Activated CD4-positive, alpha-beta T cell treated with anti-CD3 and anti-CD28 coated beads for 36 hours (primary cell): Measurements from ENCODE around the gene MFAP3L. TPM values are rescaled to one million over a fixed set of nuclear protein-coding genes. Genes with fewer than 3 reads are reported as not detected.

Source experiments
- ATAC-seq: fragments of 200-7000 bp; cut with Tn5 transposase; one replicate; pipeline ENCODE4 v1.10.0; 2021; ENCODE audit warnings: mild to moderate bottlenecking, moderate library complexity
- CTCF ChIA-PET: fragments of 350-600 bp; sonication (Branson Sonifier 250); formaldehyde crosslinking; loops from one replicate; lab custom pipeline; 2021; ENCODE audit warnings: antibody characterized with exemption; lab: Charles Lee
- POLR2A ChIA-PET: fragments of 350-600 bp; sonication (Branson Sonifier 250); formaldehyde crosslinking; loops from one replicate; lab custom pipeline; 2021; ENCODE audit warnings: antibody characterized with exemption, inconsistent platforms; lab: Charles Lee
- DNase-seq: peaks from one replicate; pipeline ENCODE4 v3.0.0-alpha.2; 2020
- H3K27ac Mint-ChIP-seq: one replicate; pipeline ENCODE4 v1.8.0; 2021; ENCODE audit warnings: mixed read lengths
- H3K27me3 Mint-ChIP-seq: one replicate; pipeline ENCODE4 v1.8.0; 2021; ENCODE audit warnings: mixed read lengths
- H3K36me3 Mint-ChIP-seq: one replicate; pipeline ENCODE4 v1.8.0; 2021; ENCODE audit warnings: low read depth, mixed read lengths
- H3K4me1 Mint-ChIP-seq: one replicate; pipeline ENCODE4 v1.8.0; 2021; ENCODE audit warnings: mixed read lengths
- H3K4me3 Mint-ChIP-seq: one replicate; pipeline ENCODE4 v1.8.0; 2021; ENCODE audit warnings: mild to moderate bottlenecking, moderate library complexity, mixed read lengths
- H3K9me3 Mint-ChIP-seq: one replicate; pipeline ENCODE4 v1.8.0; 2021; ENCODE audit warnings: low read depth, mixed read lengths
- intact Hi-C, 2 experiments: fragments of 100-400 bp; cut with DNase I in 1 of 2; cut with micrococcal nuclease in 1 of 2; formaldehyde crosslinking; loops; one replicate each; pipeline versions ENCODE4 v1.14.2 to v1.15.1; 2022 to 2024; cut with DNase I, micrococcal nuclease
- total RNA-seq, 2 experiments: library from RNA; stranded (reverse); gene quantifications; one replicate each; pipeline ENCODE4 v1.2.3, GENCODE V29; 2021

The MFAP3L gene
- total RNA-seq, 2 experiments from 2014 or later: 0.53 to 0.85 TPM

- DNase-seq (no peak), ATAC-seq (no peak)
- POLR2A ChIA-PET: interaction anchor here (0.5 kb wide), 1 partner anchor 360 kb away, joined by 3 read pairs; no protein-coding TSS in a partner anchor
- no peaks in the 10 kb centered on the region for H3K9me3 Mint-ChIP-seq
- H3K27me3 Mint-ChIP-seq: no peaks in the 10 kb centered on the region
- no peaks in the 10 kb centered on the region for H3K36me3 Mint-ChIP-seq
- no peak overlapping the region for H3K4me3 Mint-ChIP-seq
- intact Hi-C loops: no loop called here
- H3K27ac Mint-ChIP-seq: no peak overlapping the region
- CTCF ChIA-PET: interaction anchor here (1.0 kb wide), 1 partner anchor 10 kb away, joined by 3 read pairs; no protein-coding TSS in a partner anchor
- no peaks in the 10 kb centered on the region for H3K4me1 Mint-ChIP-seq
Observed at GRCh38 chr4:170017252-170017651, 8.9 kb downstream of the MFAP3L start.

DNA sequence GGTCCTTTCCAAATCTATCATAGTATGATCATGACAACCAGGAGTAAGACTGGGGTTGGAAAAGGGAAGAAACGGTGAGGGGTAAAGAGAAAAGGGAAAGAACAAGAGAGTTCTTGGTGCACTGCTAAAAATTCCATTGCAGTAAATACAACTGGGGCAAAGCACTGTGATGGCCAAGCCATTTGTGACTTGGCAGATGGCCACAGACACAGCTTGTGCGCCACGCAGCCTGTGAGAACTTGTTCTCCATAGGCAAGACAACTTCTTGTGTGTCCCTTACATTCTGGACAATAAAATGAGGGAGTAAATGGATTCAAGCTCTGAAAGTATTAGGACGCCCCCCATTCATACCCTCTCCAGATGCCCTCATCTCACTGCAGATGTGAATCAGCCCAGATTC, 10.9 kb downstream of the MFAP3L start:
- no peak for ATAC-seq
- H3K27me3 Mint-ChIP-seq: peaks cover 3% of the 10 kb centered on the region
- ChIA-PET CTCF (interaction anchor here (0.8 kb wide), 1 partner anchor 19 kb away, joined by 3 read pairs; no protein-coding TSS in a partner anchor), POLR2A (no interaction called here)
- H3K27ac Mint-ChIP-seq: no peak overlapping the region
- H3K4me1 Mint-ChIP-seq: no peaks in the 10 kb centered on the region
- DNase-seq: no peak
- H3K36me3 Mint-ChIP-seq: no peaks in the 10 kb centered on the region
- no peaks in the 10 kb centered on the region for H3K9me3 Mint-ChIP-seq
- H3K4me3 Mint-ChIP-seq: no peak overlapping the region
- intact Hi-C loops: no loop called here

DNA sequence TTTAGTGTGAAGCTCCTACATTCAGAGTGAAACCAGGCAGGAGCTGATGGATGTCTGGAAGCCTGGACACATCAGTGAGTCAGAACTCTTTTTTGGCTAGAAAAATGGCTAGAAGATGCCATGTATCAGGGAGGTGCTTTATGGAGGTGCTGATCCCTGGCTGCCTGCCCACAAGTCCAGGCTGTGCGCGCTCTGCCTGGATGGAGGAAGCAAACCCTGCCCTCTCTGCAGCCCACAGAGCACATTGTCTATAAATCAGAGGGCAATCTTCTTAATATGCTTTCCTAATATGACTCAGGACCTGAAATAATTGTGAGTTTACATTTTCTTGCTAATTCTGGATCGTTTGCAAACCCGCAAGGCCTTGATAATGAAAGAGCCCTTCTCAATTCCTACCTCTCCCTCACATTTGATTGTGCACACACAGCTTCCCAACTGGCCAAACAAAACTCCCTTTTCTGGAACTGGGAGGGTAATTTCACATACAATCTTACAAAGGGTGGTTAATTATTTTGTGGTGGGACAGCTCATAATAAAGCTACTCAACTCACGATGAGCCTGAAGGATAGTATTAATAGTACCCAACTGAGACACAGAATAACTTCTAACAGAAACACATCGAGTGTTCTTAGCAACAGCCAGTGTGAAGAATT, 11.7 kb downstream of the MFAP3L start:
- intact Hi-C loops: no loop called here
- no peak overlapping the region for H3K27ac Mint-ChIP-seq
- H3K4me1 Mint-ChIP-seq: no peaks in the 10 kb centered on the region
- H3K27me3 Mint-ChIP-seq: peaks cover 3% of the 10 kb centered on the region
- DNase-seq: no peak
- ChIA-PET POLR2A (no interaction called here), CTCF (interaction anchor here (0.8 kb wide), 1 partner anchor 20 kb away, joined by 3 read pairs; no protein-coding TSS in a partner anchor)
- no peaks in the 10 kb centered on the region for H3K36me3 Mint-ChIP-seq
- no peaks in the 10 kb centered on the region for H3K9me3 Mint-ChIP-seq
- H3K4me3 Mint-ChIP-seq: no peak overlapping the region
- ATAC-seq: no peak

DNA sequence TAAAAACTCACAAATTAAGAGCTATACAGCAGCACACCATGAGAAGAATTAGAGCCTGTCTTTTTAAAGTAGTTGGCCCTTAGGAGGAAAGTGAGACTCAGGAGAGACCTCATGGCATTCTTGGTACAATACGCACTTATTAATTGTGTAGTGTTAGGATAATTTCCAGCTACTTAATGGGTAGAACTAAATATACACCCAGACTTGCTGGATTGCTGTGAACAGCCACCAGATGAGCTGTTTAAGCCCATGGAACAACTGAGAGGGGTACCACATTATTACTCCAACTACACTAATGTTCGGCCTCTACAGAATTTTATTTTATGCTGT, 13.6 kb downstream of the MFAP3L start:
- CTCF ChIA-PET: no interaction called here
- DNase-seq (no peak), ATAC-seq (no peak)
- H3K27me3 Mint-ChIP-seq: peaks cover 6% of the 10 kb centered on the region
- no peak overlapping the region for H3K27ac Mint-ChIP-seq
- H3K36me3 Mint-ChIP-seq: no peaks in the 10 kb centered on the region
- POLR2A ChIA-PET: no interaction called here
- H3K9me3 Mint-ChIP-seq: no peaks in the 10 kb centered on the region
- no peaks in the 10 kb centered on the region for H3K4me1 Mint-ChIP-seq
- intact Hi-C loops: no loop called here
- H3K4me3 Mint-ChIP-seq: no peak overlapping the region

DNA sequence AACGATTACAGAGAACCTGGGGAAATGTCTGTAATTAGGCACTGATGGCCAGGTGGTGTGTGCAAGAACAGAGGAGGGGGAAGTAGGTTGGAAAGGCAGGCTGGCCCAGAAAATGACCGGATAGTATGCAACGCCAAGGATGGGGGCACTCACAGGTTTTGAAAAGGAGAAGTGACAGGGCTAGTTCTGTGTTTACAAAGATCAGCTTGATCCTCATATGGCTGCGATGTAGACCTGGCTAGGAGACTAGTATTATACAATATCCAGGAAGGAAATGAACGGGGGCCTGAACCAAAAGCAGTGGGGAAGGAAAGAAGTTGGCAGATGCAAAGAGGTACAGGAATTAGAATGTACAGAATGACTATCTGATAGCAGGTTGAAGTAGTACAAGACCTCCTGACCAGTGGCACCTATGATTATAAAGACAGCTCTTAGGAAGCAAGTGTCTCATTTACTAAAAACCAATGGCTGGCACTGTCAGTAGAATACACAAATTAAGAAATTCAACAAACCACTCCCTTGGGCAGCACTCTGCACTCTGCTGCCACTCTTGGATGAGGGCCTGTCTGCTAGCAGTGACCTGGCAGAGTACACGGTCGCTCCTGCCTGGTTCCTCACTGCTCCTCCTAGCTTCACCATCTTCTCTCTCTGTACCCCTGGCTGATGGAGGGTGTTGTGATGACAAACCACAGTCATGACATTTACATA, 14.1 kb downstream of the MFAP3L start:
- Mint-ChIP-seq H3K4me1 (no peaks in the 10 kb centered on the region), H3K36me3 (no peaks in the 10 kb centered on the region), H3K4me3 (no peak overlapping the region), H3K27me3 (peaks cover 6% of the 10 kb centered on the region), H3K27ac (no peak overlapping the region), H3K9me3 (no peaks in the 10 kb centered on the region)
- ATAC-seq (no peak), DNase-seq (no peak)
- POLR2A ChIA-PET: no interaction called here
- intact Hi-C loops: no loop called here
- CTCF ChIA-PET: no interaction called here

DNA sequence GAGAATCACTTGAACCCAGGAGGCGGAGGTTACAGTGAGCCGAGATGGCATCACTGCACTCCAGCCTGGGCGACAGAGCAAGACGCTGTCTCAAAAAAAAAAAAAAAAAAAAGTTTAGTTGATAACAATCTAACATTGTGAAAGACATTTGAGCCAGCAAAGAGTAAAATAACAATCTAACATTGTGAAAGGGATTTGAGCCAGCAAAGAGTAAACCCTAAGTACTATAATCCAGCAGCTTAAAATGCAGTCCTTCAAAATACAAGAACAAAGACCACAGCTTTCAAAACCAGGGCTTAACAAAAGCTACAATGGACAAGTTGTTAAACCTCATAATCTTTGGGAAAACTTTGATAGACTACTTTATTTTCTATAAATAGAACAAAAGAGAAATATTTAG, 16.9 kb downstream of the MFAP3L start:
- Mint-ChIP-seq H3K9me3 (no peaks in the 10 kb centered on the region), H3K27me3 (peaks cover 9% of the 10 kb centered on the region), H3K36me3 (no peaks in the 10 kb centered on the region), H3K4me3 (no peak overlapping the region), H3K27ac (no peak overlapping the region), H3K4me1 (no peaks in the 10 kb centered on the region)
- ChIA-PET POLR2A (interaction anchor here (0.6 kb wide), 1 partner anchor 728 kb away, joined by 4 read pairs; no protein-coding TSS in a partner anchor), CTCF (interaction anchor here (0.7 to 0.9 kb wide), 2 partner anchors 16 to 196 kb away, joined by 3 read pairs; no protein-coding TSS in a partner anchor)
- DNase-seq (no peak), ATAC-seq (no peak)
- intact Hi-C loops: no loop called here

DNA sequence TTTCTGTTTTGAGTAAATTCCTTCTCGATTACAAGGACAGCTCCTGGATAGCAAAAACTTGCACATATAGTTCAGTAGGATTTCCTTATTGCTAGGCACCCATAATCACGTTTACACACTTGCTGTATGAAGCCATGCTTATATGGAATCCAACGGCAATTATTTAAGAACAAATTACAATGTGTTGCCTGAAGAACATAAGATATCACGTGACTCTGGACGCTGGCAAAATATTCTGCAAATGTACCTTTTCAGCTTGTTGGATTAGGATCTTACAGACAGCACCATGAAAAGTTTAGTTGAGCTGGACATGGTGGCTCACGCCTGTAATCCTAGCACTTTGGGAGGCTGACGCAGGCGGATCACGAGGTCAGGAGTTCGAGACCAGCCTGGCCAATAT, 17.4 kb downstream of the MFAP3L start:
- ChIA-PET CTCF (interaction anchor here (0.7 kb wide), 1 partner anchor 195 kb away, joined by 3 read pairs; no protein-coding TSS in a partner anchor), POLR2A (no interaction called here)
- Mint-ChIP-seq H3K27ac (no peak overlapping the region), H3K27me3 (peaks cover 9% of the 10 kb centered on the region), H3K36me3 (no peaks in the 10 kb centered on the region), H3K9me3 (no peaks in the 10 kb centered on the region), H3K4me1 (no peaks in the 10 kb centered on the region), H3K4me3 (no peak overlapping the region)
- DNase-seq (no peak), ATAC-seq (no peak)
- intact Hi-C loops: loop anchor here in 1 of 2 experiments (1.0 kb wide), 1 partner anchor 198 kb away; no protein-coding TSS in a partner anchor

DNA sequence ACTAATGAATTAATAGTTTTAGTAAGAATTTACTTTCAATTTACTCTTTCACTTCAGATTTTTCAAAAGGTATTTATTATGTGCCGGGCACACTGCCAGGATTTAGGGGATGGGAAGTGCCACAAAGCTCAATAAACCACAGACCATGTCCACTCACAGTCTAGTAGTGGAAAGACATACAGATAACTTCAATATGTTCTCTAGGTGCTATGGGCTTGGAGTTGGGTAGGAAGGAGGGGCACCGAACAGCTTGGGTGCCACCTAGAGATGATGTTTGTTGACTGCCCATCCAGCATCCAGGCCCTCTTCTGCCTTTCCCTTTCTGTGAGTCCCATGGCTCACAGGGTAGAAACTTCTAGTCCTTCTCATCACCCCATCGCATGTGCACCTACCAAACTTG, 17.8 kb downstream of the MFAP3L start:
- Mint-ChIP-seq H3K4me3 (no peak overlapping the region), H3K36me3 (no peaks in the 10 kb centered on the region), H3K4me1 (no peaks in the 10 kb centered on the region), H3K27me3 (peaks cover 9% of the 10 kb centered on the region), H3K9me3 (no peaks in the 10 kb centered on the region), H3K27ac (no peak overlapping the region)
- ATAC-seq (no peak), DNase-seq (no peak)
- ChIA-PET CTCF (no interaction called here), POLR2A (no interaction called here)
- intact Hi-C loops: loop anchor here in 1 of 2 experiments (1.0 kb wide), 1 partner anchor 198 kb away; no protein-coding TSS in a partner anchor

DNA sequence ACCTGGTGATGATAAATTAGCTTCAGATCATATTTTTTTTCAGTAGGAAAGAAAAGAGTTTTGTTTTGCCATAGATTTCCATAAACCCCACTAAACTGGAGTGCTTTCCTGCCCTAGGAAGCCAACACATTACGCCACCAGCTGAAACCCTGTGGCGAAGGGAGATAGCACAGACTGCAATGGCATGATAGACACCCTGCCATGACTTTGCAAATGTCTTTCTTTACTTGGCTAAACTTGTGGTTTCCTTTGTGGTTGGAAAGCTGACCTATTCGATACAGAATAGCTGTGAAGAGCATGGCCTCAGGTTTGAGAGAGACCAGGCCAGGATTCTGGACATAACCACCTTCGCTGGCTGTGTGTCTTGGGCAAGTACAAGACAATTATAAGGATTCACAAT, 19.1 kb downstream of the MFAP3L start:
- Mint-ChIP-seq H3K9me3 (no peaks in the 10 kb centered on the region), H3K4me1 (no peaks in the 10 kb centered on the region), H3K4me3 (no peak overlapping the region), H3K27me3 (peaks cover 9% of the 10 kb centered on the region), H3K36me3 (no peaks in the 10 kb centered on the region), H3K27ac (no peak overlapping the region)
- DNase-seq (no peak), ATAC-seq (no peak)
- POLR2A ChIA-PET: no interaction called here
- CTCF ChIA-PET: interaction anchor here (1.2 kb wide), 1 partner anchor 10 kb away, joined by 3 read pairs; no protein-coding TSS in a partner anchor
- intact Hi-C loops: no loop called here

DNA sequence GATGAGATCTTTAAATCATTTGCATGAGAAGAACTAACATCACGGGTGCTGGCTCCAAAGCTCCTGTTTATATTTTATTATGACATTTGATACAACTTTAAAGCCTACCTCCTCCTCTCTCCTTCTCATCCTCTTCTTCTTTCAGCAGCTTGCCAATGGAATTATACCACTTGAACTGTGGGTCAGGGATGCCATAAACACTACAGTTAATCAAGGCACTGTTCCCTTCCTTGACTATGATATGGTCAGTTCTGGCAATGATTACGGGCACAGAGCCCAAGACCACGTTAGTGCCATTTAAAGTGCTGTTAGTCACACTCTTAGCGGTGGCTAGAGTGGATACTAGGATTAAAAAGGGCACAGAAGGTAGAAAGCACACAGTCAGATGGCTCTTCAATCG, 20.7 kb downstream of the MFAP3L start:
- Mint-ChIP-seq H3K4me3 (no peak overlapping the region), H3K9me3 (no peaks in the 10 kb centered on the region), H3K36me3 (no peaks in the 10 kb centered on the region), H3K4me1 (no peaks in the 10 kb centered on the region), H3K27me3 (peaks cover 6% of the 10 kb centered on the region), H3K27ac (no peak overlapping the region)
- ChIA-PET POLR2A (no interaction called here), CTCF (no interaction called here)
- intact Hi-C loops: no loop called here
- DNase-seq (no peak), ATAC-seq (no peak)

DNA sequence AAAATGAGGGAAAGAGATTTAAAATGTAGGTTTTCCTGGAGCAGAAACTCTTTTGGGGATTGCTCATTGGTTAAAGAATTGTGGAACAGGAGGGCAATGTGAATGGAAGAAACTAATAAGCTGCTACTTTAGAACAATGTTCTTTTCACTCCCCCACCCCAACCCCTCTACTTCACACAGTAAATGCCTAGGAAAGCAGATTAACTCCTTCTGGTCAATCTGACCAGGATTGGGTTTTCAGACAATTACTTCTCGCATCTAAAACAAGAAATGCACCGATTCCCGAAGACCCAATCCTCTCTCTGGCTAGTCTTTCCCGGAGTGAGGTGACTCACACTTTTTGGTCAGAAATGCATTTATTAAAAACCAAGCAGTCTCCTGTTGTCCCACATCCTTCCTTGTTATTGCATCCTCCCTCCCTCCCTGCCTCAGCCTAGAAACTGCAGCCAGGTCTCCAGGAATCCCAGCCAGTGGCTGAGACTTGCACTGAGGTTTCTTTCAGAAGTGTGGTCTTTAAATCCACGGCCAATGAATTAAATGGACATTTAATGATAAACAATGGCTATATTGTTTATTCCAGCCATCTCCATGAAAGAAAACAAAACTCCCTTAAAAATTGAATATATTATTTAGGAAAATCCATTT, 21.4 kb downstream of the MFAP3L start:
- Mint-ChIP-seq H3K4me1 (no peaks in the 10 kb centered on the region), H3K9me3 (no peaks in the 10 kb centered on the region), H3K27me3 (peaks cover 6% of the 10 kb centered on the region), H3K4me3 (no peak overlapping the region), H3K36me3 (no peaks in the 10 kb centered on the region), H3K27ac (no peak overlapping the region)
- no peak for DNase-seq
- ChIA-PET CTCF (no interaction called here), POLR2A (no interaction called here)
- intact Hi-C loops: no loop called here
- ATAC-seq: no peak
